SK-N-SH (cell line): ENCODE measurements around the gene SCNN1A. TPM values are rescaled to one million over a fixed set of nuclear protein-coding genes. Genes with fewer than 3 reads are reported as not detected.

Experiments
- CTCF ChIA-PET: fragments of 300-600, 350-600 bp; formaldehyde crosslinking; extraction: SDS; loops from one replicate; lab custom pipeline; 2021; lab: Yijun Ruan, JAX
- POLR2A ChIA-PET: fragments of 350-600 bp; sonication (Branson Sonifier 250); formaldehyde crosslinking; extraction: SDS; loops from one replicate; lab custom pipeline; 2020; ENCODE audit warnings: antibody characterized with exemption, inconsistent platforms; lab: Yijun Ruan, JAX
- DNase-seq: peaks from one replicate; pipeline ENCODE4 v3.0.0; 2012
- H2AFZ ChIP-seq: fragments of 200-600 bp; sonication (generic); 2 replicates; pipeline ENCODE4 v1.8.1; 2016; ENCODE audit warnings: antibody characterized with exemption, mild to moderate bottlenecking, low read depth
- H3F3A ChIP-seq: fragments of 200-600 bp; sonication (generic); replicated peaks from 2 replicates; pipeline ENCODE3; 2016; ENCODE audit warnings: antibody characterized with exemption, mild to moderate bottlenecking; ENCODE audit not compliant: insufficient read depth
- H3K27ac ChIP-seq, 2 experiments: fragments of 200-500 bp in 1 of 2; fragments of 200-600 bp in 1 of 2; sonication (Bioruptor generic) in 1 of 2; sonication (generic), shearing (Covaris generic) in 1 of 2; 2 replicates each; pipeline versions ENCODE4 v1.5.1 to v1.6.1; 2014 to 2016; ENCODE audit warnings: low read depth in 2 of 2, inconsistent platforms in 1 of 2, low read length in 1 of 2, mild to moderate bottlenecking in 1 of 2, mixed read lengths in 1 of 2
- H3K27me3 ChIP-seq: fragments of 200-600 bp; sonication (generic), shearing (Covaris generic); 2 replicates; pipeline ENCODE4 v1.6.1; 2016; ENCODE audit warnings: mixed run types; ENCODE audit not compliant: insufficient read depth
- H3K36me3 ChIP-seq, 2 experiments: fragments of 200-500 bp in 1 of 2; fragments of 200-600 bp in 1 of 2; sonication (Bioruptor generic) in 1 of 2; sonication (generic) in 1 of 2; replicated peaks in 1 of 2; 2 replicates each; pipeline versions ENCODE3 to v1.5.1; 2014 to 2016; ENCODE audit warnings: low read length in 1 of 2, mild to moderate bottlenecking in 1 of 2; ENCODE audit not compliant: insufficient read depth in 2 of 2, control insufficient read depth in 1 of 2
- H3K4me1 ChIP-seq, 2 experiments: fragments of 200-500 bp in 1 of 2; fragments of 200-600 bp in 1 of 2; sonication (Bioruptor generic) in 1 of 2; sonication (generic), shearing (Covaris generic) in 1 of 2; 2 replicates each; pipeline versions ENCODE4 v1.5.1 to v1.6.1; 2014 to 2016; ENCODE audit warnings: low read depth in 1 of 2, low read length in 1 of 2, mixed run types in 1 of 2; ENCODE audit not compliant: insufficient read depth in 2 of 2, control insufficient read depth in 1 of 2
- H3K4me2 ChIP-seq: fragments of 200-600 bp; sonication (generic), shearing (Covaris generic); 2 replicates; pipeline ENCODE4 v1.6.1; 2017; ENCODE audit warnings: mixed run types
- H3K4me3 ChIP-seq, 2 experiments: fragments of 200-500 bp in 1 of 2; fragments of 200-600 bp in 1 of 2; sonication (Bioruptor generic) in 1 of 2; sonication (generic), shearing (Covaris generic) in 1 of 2; 2 replicates each; pipeline versions ENCODE4 v1.5.1 to v1.8.1; 2014 to 2016; ENCODE audit warnings: low read depth in 2 of 2, inconsistent platforms in 1 of 2, low read length in 1 of 2, mild to moderate bottlenecking in 1 of 2, mixed read lengths in 1 of 2, moderate library complexity in 1 of 2
- H3K79me2 ChIP-seq: fragments of 200-600 bp; sonication (generic); 2 replicates; pipeline ENCODE4 v1.8.1; 2017; ENCODE audit warnings: mild to moderate bottlenecking; ENCODE audit not compliant: insufficient read depth
- H3K9ac ChIP-seq: fragments of 200-600 bp; sonication (generic); 2 replicates; pipeline ENCODE4 v1.6.1; 2017; ENCODE audit warnings: mixed run types
- H3K9me2 ChIP-seq: fragments of 200-600 bp; sonication (generic); 2 replicates; pipeline ENCODE4 v1.6.1; 2017; ENCODE audit warnings: mixed run types
- H3K9me3 ChIP-seq: fragments of 200-600 bp; sonication (generic); 2 replicates; pipeline ENCODE4 v1.6.1; 2017; ENCODE audit warnings: mixed run types, mild to moderate bottlenecking, moderate library complexity
- H4K20me1 ChIP-seq: fragments of 200-600 bp; sonication (generic); 2 replicates; pipeline ENCODE4 v1.6.1; 2017; ENCODE audit warnings: mild to moderate bottlenecking, mixed run types; ENCODE audit not compliant: insufficient read depth
- CHD2 ChIP-seq: fragments of 150-350 bp; IDR thresholded peaks from 2 replicates; pipeline ENCODE4 v1.6.1; 2018; ENCODE audit warnings: low read length; ENCODE audit not compliant: partially characterized antibody
- FOXJ3 ChIP-seq: sonication (generic); formaldehyde crosslinking; IDR thresholded peaks from 2 replicates; pipeline ENCODE4 v1.5.1; 2020; ENCODE audit warnings: mild to moderate bottlenecking, missing genetic modification reagents
- FOXM1 ChIP-seq: IDR thresholded peaks from 2 replicates; pipeline ENCODE4 v1.4.0; 2012; ENCODE audit warnings: low read depth, mild to moderate bottlenecking
- GABPA ChIP-seq: IDR thresholded peaks from 2 replicates; pipeline ENCODE4 v1.4.0; 2012; ENCODE audit warnings: low read depth, mild to moderate bottlenecking
- GATA2 ChIP-seq: sonication (generic); formaldehyde crosslinking; IDR thresholded peaks from 2 replicates; pipeline ENCODE4 v1.5.0; 2020; ENCODE audit warnings: mild to moderate bottlenecking, missing genetic modification reagents
- MEF2A ChIP-seq: IDR thresholded peaks from 2 replicates; pipeline ENCODE4 v1.4.0; 2012; ENCODE audit warnings: low read depth, borderline replicate concordance
- MXI1 ChIP-seq: IDR thresholded peaks from 2 replicates; pipeline ENCODE4 v1.6.1; 2012; ENCODE audit warnings: mild to moderate bottlenecking, low read depth, low read length, improper control_type of control experiment
- PBX3 ChIP-seq: IDR thresholded peaks from 2 replicates; pipeline ENCODE4; 2012
- POLR2AphosphoS5 ChIP-seq: IDR thresholded peaks from 2 replicates; pipeline ENCODE4 v1.6.1; 2012; ENCODE audit warnings: low read depth, low read length
- RAD21 ChIP-seq: IDR thresholded peaks from 2 replicates; pipeline ENCODE4 v1.6.1; 2012; ENCODE audit warnings: mild to moderate bottlenecking, low read length
- SIN3A ChIP-seq: IDR thresholded peaks from 2 replicates; pipeline ENCODE4 v1.6.1; 2012; ENCODE audit warnings: low read depth, mild to moderate bottlenecking, low read length, moderate library complexity, borderline replicate concordance
- TAF1 ChIP-seq: IDR thresholded peaks from 2 replicates; pipeline ENCODE4 v1.6.1; 2012; ENCODE audit warnings: low read depth, mild to moderate bottlenecking, low read length, moderate library complexity, borderline replicate concordance
- TEAD4 ChIP-seq: IDR thresholded peaks from 2 replicates; pipeline ENCODE4 v1.4.0; 2012; ENCODE audit warnings: mild to moderate bottlenecking, borderline replicate concordance; ENCODE audit not compliant: insufficient read depth
- USF1 ChIP-seq: IDR thresholded peaks from 2 replicates; pipeline ENCODE4 v1.4.0; 2012; ENCODE audit warnings: low read depth, borderline replicate concordance
- ZBTB33 ChIP-seq: IDR thresholded peaks from 2 replicates; pipeline ENCODE4 v1.4.0; 2012; ENCODE audit warnings: low read depth, borderline replicate concordance
- WGBS: methylation state at CpG from one replicate; pipeline ENCODE4 v1.1.6; 2017; ENCODE audit warnings: low lambda C conversion rate; 5-methylcytosine and 5-hydroxymethylcytosine counted together
- polyA plus RNA-seq, 3 experiments: library from polyadenylated mRNA; depleted of rRNA; stranded (reverse); fragments of >200 nt; gene quantifications; 2 replicates each; pipeline ENCODE4 v1.2.3, GENCODE V29; 2012
- TF ChIP-seq, protein P1 (sequence below): IDR thresholded peaks from 2 replicates; pipeline ENCODE4 v1.4.0; 2012; ENCODE audit warnings: low read depth

Gene SCNN1A
- polyA plus RNA-seq, 1 of the 3 experiments (the other 2 are of a cell fraction), result 1.6 TPM

DNA sequence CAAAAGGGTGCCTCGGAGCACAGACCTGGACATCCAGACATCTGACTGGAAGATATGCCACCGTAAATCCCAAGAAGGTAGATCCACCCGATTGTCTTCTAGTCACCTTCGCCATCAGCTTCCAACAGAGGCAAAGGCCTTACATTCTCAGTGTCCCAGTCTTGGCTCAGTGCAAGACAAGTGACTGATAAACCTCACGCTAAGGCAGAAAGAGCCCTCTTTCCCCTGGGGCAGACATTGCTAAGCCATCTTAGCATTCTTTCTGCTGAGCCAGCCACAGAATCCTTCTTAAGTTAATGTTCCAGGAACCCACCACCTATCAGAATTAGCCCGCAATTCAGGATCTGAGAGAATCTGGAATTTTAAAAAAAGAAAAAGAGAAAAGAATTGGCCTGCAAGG is 69.2 kb downstream of the SCNN1A start:
- Histone ChIP-seq H3K9me3 (no peaks in the 10 kb centered on the region), H3K4me1 (peaks cover 0 to 4% of the 10 kb centered on the region in 2 experiments; a peak in 1 of 4 replicates), H2AFZ (no peak overlapping the region), H3K4me2 (no peak overlapping the region), H3K27ac (no peak overlapping the region), H3F3A (no peaks in the 10 kb centered on the region), H3K9me2 (no peaks in the 10 kb centered on the region), H3K27me3 (no peaks in the 10 kb centered on the region), H3K36me3 (no peaks in the 10 kb centered on the region), H3K4me3 (no peak overlapping the region), H4K20me1 (no peaks in the 10 kb centered on the region), H3K9ac (no peak overlapping the region), H3K79me2 (no peaks in the 10 kb centered on the region)
- TF ChIP-seq FOXM1, result no peak
- TF ChIP-seq MEF2A, result no peak
- no peak for TF ChIP-seq GATA2 (CRISPR knock-in tag)
- no peak for TF ChIP-seq CHD2
- TF ChIP-seq SIN3A, result no peak
- TF ChIP-seq PBX3, result no peak
- TF ChIP-seq USF1, result no peak
- no peak for TF ChIP-seq TAF1
- no peak for TF ChIP-seq MXI1
- TF ChIP-seq POLR2AphosphoS5, result no peak
- no peak for TF ChIP-seq FOXJ3
- no peak for TF ChIP-seq ZBTB33
- TF ChIP-seq, protein P1, sequence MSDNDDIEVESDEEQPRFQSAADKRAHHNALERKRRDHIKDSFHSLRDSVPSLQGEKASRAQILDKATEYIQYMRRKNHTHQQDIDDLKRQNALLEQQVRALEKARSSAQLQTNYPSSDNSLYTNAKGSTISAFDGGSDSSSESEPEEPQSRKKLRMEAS, result no peak
- TF ChIP-seq TEAD4, result no peak
- TF ChIP-seq RAD21, result no peak
- no peak for TF ChIP-seq GABPA
- ChIA-PET POLR2A (no interaction called here), CTCF (interaction anchor here (1.5 kb wide), 1 partner anchor 12 kb away, joined by 4 read pairs; no protein-coding TSS in a partner anchor)
- no peak for DNase-seq
- 77% methylated on average over 5 of the region's 6 CpGs for WGBS
